ENCODE data around the gene CCDC157. TPM values are rescaled to one million over a fixed set of nuclear protein-coding genes. Genes with fewer than 3 reads are reported as not detected.

The CCDC157 gene
- polyA plus RNA-seq, 2 donors, result 1.6 to 2.2 TPM

GRCh38 chr22:30314915-30315314 is 41.9 kb upstream of the CCDC157 start:
- WGBS, 2 donors, result 55 to 68% methylated on average over 8 of the region's 8 CpGs
- peaks cover 0 to 12% of the 10 kb centered on the region in 2 donors for H3K36me3 ChIP-seq (ENCODE audit: control insufficient read depth in 2 of 2, insufficient read depth in 2 of 2, low read length in 1 of 2)
- no peak overlapping the region for H3K4me3 ChIP-seq (ENCODE audit: low read depth in 1 of 2, low read length in 2 of 2)
- H3K9me3 ChIP-seq (ENCODE audit: control insufficient read depth in 2 of 2, insufficient read depth in 1 of 2, low read depth in 1 of 2, low read length in 1 of 2), result no peaks in the 10 kb centered on the region
- no peaks in the 10 kb centered on the region for H3K27me3 ChIP-seq (ENCODE audit: control insufficient read depth in 1 of 2, insufficient read depth in 2 of 2, low read length in 2 of 2)
- peaks cover 8 to 57% of the 10 kb centered on the region in 2 donors for H3K4me1 ChIP-seq (ENCODE audit: control insufficient read depth in 2 of 2, insufficient read depth in 2 of 2, low read length in 1 of 2)
- peak overlapping the region in 1 of 2 donors; percentile 15 for H3K27ac ChIP-seq (ENCODE audit: low read depth in 2 of 2, low read length in 1 of 2)

- H3K4me1 ChIP-seq (ENCODE audit: control insufficient read depth in 2 of 2, insufficient read depth in 2 of 2, low read length in 1 of 2), result peaks cover 14 to 58% of the 10 kb centered on the region in 2 donors
- peak overlapping the region; percentile 26 to 43 for H3K27ac ChIP-seq (ENCODE audit: low read depth in 2 of 2, low read length in 1 of 2)
- no peaks in the 10 kb centered on the region for H3K9me3 ChIP-seq (ENCODE audit: control insufficient read depth in 2 of 2, insufficient read depth in 1 of 2, low read depth in 1 of 2, low read length in 1 of 2)
- H3K27me3 ChIP-seq (ENCODE audit: control insufficient read depth in 1 of 2, insufficient read depth in 2 of 2, low read length in 2 of 2), result no peaks in the 10 kb centered on the region
- H3K36me3 ChIP-seq (ENCODE audit: control insufficient read depth in 2 of 2, insufficient read depth in 2 of 2, low read length in 1 of 2), result peaks cover 0 to 20% of the 10 kb centered on the region in 2 donors
- 77% methylated on average over 2 of the region's 2 CpGs for WGBS, 2 donors
- H3K4me3 ChIP-seq (ENCODE audit: low read depth in 1 of 2, low read length in 2 of 2), result no peak overlapping the region
Observed at GRCh38 chr22:30315962-30316576, 40.7 kb upstream of the CCDC157 start.

GRCh38 chr22:30317778-30318177 is 39.0 kb upstream of the CCDC157 start:
- H3K27me3 ChIP-seq (ENCODE audit: control insufficient read depth in 1 of 2, insufficient read depth in 2 of 2, low read length in 2 of 2), result no peaks in the 10 kb centered on the region
- no peak overlapping the region for H3K4me3 ChIP-seq (ENCODE audit: low read depth in 1 of 2, low read length in 2 of 2)
- H3K9me3 ChIP-seq (ENCODE audit: control insufficient read depth in 2 of 2, insufficient read depth in 1 of 2, low read depth in 1 of 2, low read length in 1 of 2), result no peaks in the 10 kb centered on the region
- peaks cover 0 to 20% of the 10 kb centered on the region in 2 donors for H3K36me3 ChIP-seq (ENCODE audit: control insufficient read depth in 2 of 2, insufficient read depth in 2 of 2, low read length in 1 of 2)
- H3K27ac ChIP-seq (ENCODE audit: low read depth in 2 of 2, low read length in 1 of 2), result peak overlapping the region in 1 of 2 donors; percentile 79
- 100% methylated on average over 1 of the region's 1 CpG for WGBS, 2 donors
- peaks cover 12 to 49% of the 10 kb centered on the region in 2 donors for H3K4me1 ChIP-seq (ENCODE audit: control insufficient read depth in 2 of 2, insufficient read depth in 2 of 2, low read length in 1 of 2)

GRCh38 chr22:30318799-30319419 is 37.9 kb upstream of the CCDC157 start:
- Histone ChIP-seq H3K27ac (ENCODE audit: low read depth in 2 of 2, low read length in 1 of 2) (peak overlapping the region in 1 of 2 donors; percentile 79), H3K4me1 (ENCODE audit: control insufficient read depth in 2 of 2, insufficient read depth in 2 of 2, low read length in 1 of 2) (peaks cover 12 to 46% of the 10 kb centered on the region in 2 donors), H3K36me3 (ENCODE audit: control insufficient read depth in 2 of 2, insufficient read depth in 2 of 2, low read length in 1 of 2) (peaks cover 0 to 20% of the 10 kb centered on the region in 2 donors), H3K27me3 (ENCODE audit: control insufficient read depth in 1 of 2, insufficient read depth in 2 of 2, low read length in 2 of 2) (no peaks in the 10 kb centered on the region), H3K4me3 (ENCODE audit: low read depth in 1 of 2, low read length in 2 of 2) (no peak overlapping the region), H3K9me3 (ENCODE audit: control insufficient read depth in 2 of 2, insufficient read depth in 1 of 2, low read depth in 1 of 2, low read length in 1 of 2) (no peaks in the 10 kb centered on the region)
- WGBS, 2 donors, result 74 to 75% methylated on average over 7 of the region's 7 CpGs

- Histone ChIP-seq H3K36me3 (ENCODE audit: control insufficient read depth in 2 of 2, insufficient read depth in 2 of 2, low read length in 1 of 2) (peaks cover 0 to 22% of the 10 kb centered on the region in 2 donors), H3K4me3 (ENCODE audit: low read depth in 1 of 2, low read length in 2 of 2) (no peak overlapping the region), H3K27me3 (ENCODE audit: control insufficient read depth in 1 of 2, insufficient read depth in 2 of 2, low read length in 2 of 2) (no peaks in the 10 kb centered on the region), H3K4me1 (ENCODE audit: control insufficient read depth in 2 of 2, insufficient read depth in 2 of 2, low read length in 1 of 2) (peaks cover 6 to 44% of the 10 kb centered on the region in 2 donors), H3K27ac (ENCODE audit: low read depth in 2 of 2, low read length in 1 of 2) (peak overlapping the region in 1 of 2 donors; percentile 62), H3K9me3 (ENCODE audit: control insufficient read depth in 2 of 2, insufficient read depth in 1 of 2, low read depth in 1 of 2, low read length in 1 of 2) (no peaks in the 10 kb centered on the region)
- WGBS, 2 donors, result 93 to 98% methylated on average over 3 of the region's 3 CpGs
Observed at GRCh38 chr22:30320021-30320556, 36.7 kb upstream of the CCDC157 start.

- Histone ChIP-seq H3K4me3 (ENCODE audit: low read depth in 1 of 2, low read length in 2 of 2) (no peak overlapping the region), H3K4me1 (ENCODE audit: control insufficient read depth in 2 of 2, insufficient read depth in 2 of 2, low read length in 1 of 2) (peaks cover 9 to 45% of the 10 kb centered on the region in 2 donors), H3K9me3 (ENCODE audit: control insufficient read depth in 2 of 2, insufficient read depth in 1 of 2, low read depth in 1 of 2, low read length in 1 of 2) (no peaks in the 10 kb centered on the region), H3K36me3 (ENCODE audit: control insufficient read depth in 2 of 2, insufficient read depth in 2 of 2, low read length in 1 of 2) (peaks cover 0 to 16% of the 10 kb centered on the region in 2 donors), H3K27me3 (ENCODE audit: control insufficient read depth in 1 of 2, insufficient read depth in 2 of 2, low read length in 2 of 2) (no peaks in the 10 kb centered on the region), H3K27ac (ENCODE audit: low read depth in 2 of 2, low read length in 1 of 2) (peak overlapping the region; percentile 45 to 71)
- 78 to 92% methylated on average over 2 of the region's 2 CpGs for WGBS, 2 donors
Observed at GRCh38 chr22:30321461-30321860, 35.3 kb upstream of the CCDC157 start.

- Histone ChIP-seq H3K4me3 (ENCODE audit: low read depth in 1 of 2, low read length in 2 of 2) (no peak overlapping the region), H3K36me3 (ENCODE audit: control insufficient read depth in 2 of 2, insufficient read depth in 2 of 2, low read length in 1 of 2) (peaks cover 0 to 13% of the 10 kb centered on the region in 2 donors), H3K27me3 (ENCODE audit: control insufficient read depth in 1 of 2, insufficient read depth in 2 of 2, low read length in 2 of 2) (no peaks in the 10 kb centered on the region), H3K9me3 (ENCODE audit: control insufficient read depth in 2 of 2, insufficient read depth in 1 of 2, low read depth in 1 of 2, low read length in 1 of 2) (no peaks in the 10 kb centered on the region), H3K4me1 (ENCODE audit: control insufficient read depth in 2 of 2, insufficient read depth in 2 of 2, low read length in 1 of 2) (peaks cover 9 to 38% of the 10 kb centered on the region in 2 donors), H3K27ac (ENCODE audit: low read depth in 2 of 2, low read length in 1 of 2) (peak overlapping the region in 1 of 2 donors; percentile 36)
- 91 to 97% methylated on average over 3 of the region's 3 CpGs for WGBS, 2 donors
Observed at GRCh38 chr22:30323246-30323645, 33.6 kb upstream of the CCDC157 start.

GRCh38 chr22:30324014-30324730 is 32.6 kb upstream of the CCDC157 start:
- WGBS, 2 donors, result 40 to 48% methylated on average over 8 of the region's 8 CpGs
- H3K4me1 ChIP-seq (ENCODE audit: control insufficient read depth in 2 of 2, insufficient read depth in 2 of 2, low read length in 1 of 2), result peaks cover 9 to 31% of the 10 kb centered on the region in 2 donors
- H3K4me3 ChIP-seq (ENCODE audit: low read depth in 1 of 2, low read length in 2 of 2), result peak overlapping the region in 1 of 2 donors; percentile 56
- H3K27ac ChIP-seq (ENCODE audit: low read depth in 2 of 2, low read length in 1 of 2), result peak overlapping the region in 1 of 2 donors; percentile 68
- H3K9me3 ChIP-seq (ENCODE audit: control insufficient read depth in 2 of 2, insufficient read depth in 1 of 2, low read depth in 1 of 2, low read length in 1 of 2), result no peaks in the 10 kb centered on the region
- peaks cover 0 to 12% of the 10 kb centered on the region in 2 donors for H3K36me3 ChIP-seq (ENCODE audit: control insufficient read depth in 2 of 2, insufficient read depth in 2 of 2, low read length in 1 of 2)
- H3K27me3 ChIP-seq (ENCODE audit: control insufficient read depth in 1 of 2, insufficient read depth in 2 of 2, low read length in 2 of 2), result no peaks in the 10 kb centered on the region

GRCh38 chr22:30325065-30325720 is 31.6 kb upstream of the CCDC157 start:
- Histone ChIP-seq H3K4me1 (ENCODE audit: control insufficient read depth in 2 of 2, insufficient read depth in 2 of 2, low read length in 1 of 2) (peaks cover 6 to 25% of the 10 kb centered on the region in 2 donors), H3K27ac (ENCODE audit: low read depth in 2 of 2, low read length in 1 of 2) (peak overlapping the region; percentile 84 to 87), H3K9me3 (ENCODE audit: control insufficient read depth in 2 of 2, insufficient read depth in 1 of 2, low read depth in 1 of 2, low read length in 1 of 2) (no peaks in the 10 kb centered on the region), H3K4me3 (ENCODE audit: low read depth in 1 of 2, low read length in 2 of 2) (peak overlapping the region; percentile 56 to 95), H3K27me3 (ENCODE audit: control insufficient read depth in 1 of 2, insufficient read depth in 2 of 2, low read length in 2 of 2) (no peaks in the 10 kb centered on the region), H3K36me3 (ENCODE audit: control insufficient read depth in 2 of 2, insufficient read depth in 2 of 2, low read length in 1 of 2) (peaks cover 0 to 10% of the 10 kb centered on the region in 2 donors)
- WGBS, 2 donors, result 32 to 36% methylated on average over 5 of the region's 5 CpGs

Data from esophagus (tissue), 2 donors.